CD4-positive, alpha-beta T cell treated with Interleukin-15 for 4 hours (primary cell): ENCODE measurements around the gene ALPK3.

Source experiments
- DNase-seq: peaks from one replicate; pipeline ENCODE4 v3.0.0-alpha.2; 2020; ENCODE audit warnings: low spot score

ALPK3 gene

GRCh38 chr15:84922530-84922929 lies 105.4 kb downstream of the ALPK3 start:
- DNase-seq, result no peak
